PC-3 (cell line): ENCODE measurements around the gene MMP7.

Experiments
- CTCF ChIP-seq: fragments of 300-600 bp; sonication (generic); conservative IDR thresholded peaks from 2 replicates; pipeline ENCODE4 v1.5.1; 2017; ENCODE audit warnings: antibody characterized with exemption, low read depth, mild to moderate bottlenecking, low read length
- EZH2 ChIP-seq: fragments of 300-600 bp; sonication (generic); IDR thresholded peaks from one replicate; pipeline ENCODE4 v1.6.1; 2017; ENCODE audit warnings: antibody characterized with exemption, mild to moderate bottlenecking, low read length; ENCODE audit not compliant: unreplicated experiment

- TF ChIP-seq CTCF (no peak), EZH2 (no peak)
These were observed 23.3 kb upstream of the MMP7 start for GRCh38 chr11:102553835-102554282.
